HG03442 (cell line): ENCODE data around the gene EFCAB9.

Experiments
- ATAC-seq: cut with Tn5 transposase; IDR thresholded peaks from one replicate; pipeline ENCODE4 v1.9.1; 2021; ENCODE audit warnings: mild to moderate bottlenecking, moderate library complexity; ENCODE audit not compliant: unreplicated experiment

EFCAB9 gene

DNA sequence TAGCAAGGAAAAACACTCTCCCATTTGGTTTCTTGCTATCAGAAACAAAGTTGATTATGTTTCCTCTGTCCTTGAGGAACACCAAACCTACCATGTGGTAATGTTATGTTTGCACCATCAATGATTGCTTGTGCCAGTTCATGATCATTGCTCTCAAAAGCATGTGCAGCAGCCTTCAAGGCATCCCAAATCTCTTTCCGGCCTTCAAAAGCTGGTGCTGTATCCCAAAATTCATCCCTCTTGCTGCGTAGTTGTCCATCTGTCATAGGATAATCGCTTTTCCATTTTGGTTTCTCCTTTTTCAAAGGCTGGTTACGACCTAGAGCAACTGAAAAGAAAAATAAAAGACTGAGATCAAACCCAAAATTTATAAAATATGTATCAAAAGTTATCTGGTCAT is 40.1 kb downstream of the EFCAB9 start:
- no peak for ATAC-seq

- ATAC-seq, result peak; percentile 61
These were observed 41.3 kb downstream of the EFCAB9 start for GRCh38 chr5:172235132-172235780.

GRCh38 chr5:172235827-172236736 is 42.1 kb downstream of the EFCAB9 start:
- ATAC-seq, result no peak

DNA sequence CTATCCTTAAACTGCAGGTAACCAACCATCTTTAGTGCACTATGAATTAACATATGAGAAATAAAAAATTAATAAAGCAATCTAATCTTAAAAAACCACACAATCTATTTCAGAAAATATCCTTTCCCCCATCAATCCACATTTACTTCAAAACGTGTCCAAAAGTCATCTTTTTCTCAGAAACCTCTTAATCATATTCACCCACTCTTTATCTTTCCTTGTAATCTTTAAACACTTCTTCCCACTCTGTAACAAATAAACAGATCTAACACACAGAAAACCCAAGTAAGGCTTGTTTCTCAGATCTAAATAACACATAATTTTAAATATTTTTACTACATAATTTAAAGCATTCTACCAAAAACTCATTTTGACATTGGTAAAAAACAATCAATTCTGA is 44.4 kb downstream of the EFCAB9 start:
- no peak for ATAC-seq

- no peak for ATAC-seq
These were observed 49.3 kb downstream of the EFCAB9 start for GRCh38 chr5:172243302-172243701.

GRCh38 chr5:172245046-172245445 is 51.1 kb downstream of the EFCAB9 start:
- ATAC-seq, result no peak

GRCh38 chr5:172245703-172246125 is 51.7 kb downstream of the EFCAB9 start:
- ATAC-seq, result no peak

GRCh38 chr5:172248637-172249036 is 54.7 kb downstream of the EFCAB9 start:
- ATAC-seq, result no peak

GRCh38 chr5:172251419-172251818 is 57.4 kb downstream of the EFCAB9 start:
- no peak for ATAC-seq

GRCh38 chr5:172252501-172252900 is 58.5 kb downstream of the EFCAB9 start:
- ATAC-seq, result no peak
